Progenitor cell of endocrine pancreas (in vitro differentiated cells): ENCODE data around the gene THSD7A. TPM values are rescaled to one million over a fixed set of nuclear protein-coding genes. Genes with fewer than 3 reads are reported as not detected.

Experiments
- DNase-seq: peaks from one replicate; pipeline ENCODE4 v3.0.0; 2021; ENCODE audit warnings: low spot score; ENCODE audit not compliant: unreplicated experiment
- H3K27ac Mint-ChIP-seq: 2 replicates; pipeline ENCODE4 v1.8.0; 2021; ENCODE audit warnings: mild to moderate bottlenecking, moderate library complexity, mixed read lengths
- H3K27me3 Mint-ChIP-seq: 2 replicates; pipeline ENCODE4 v1.8.0; 2021; ENCODE audit warnings: mixed read lengths
- H3K36me3 Mint-ChIP-seq: 2 replicates; pipeline ENCODE4 v1.8.0; 2022; ENCODE audit warnings: mixed read lengths; ENCODE audit not compliant: insufficient read depth
- H3K4me1 Mint-ChIP-seq: 2 replicates; pipeline ENCODE4 v1.8.0; 2021; ENCODE audit warnings: low read depth, mixed read lengths
- H3K4me3 Mint-ChIP-seq: 2 replicates; pipeline ENCODE4 v1.8.0; 2021; ENCODE audit warnings: low read depth, mild to moderate bottlenecking, moderate library complexity, mixed read lengths
- H3K9me3 Mint-ChIP-seq: 2 replicates; pipeline ENCODE4 v1.8.0; 2021; ENCODE audit warnings: low read depth, mixed read lengths
- total RNA-seq: library from RNA; stranded (reverse); gene quantifications from 2 replicates; pipeline ENCODE4 v1.2.1, GENCODE V29; 2021
- TF ChIP-seq, protein P1 (sequence below): fragments of 200-600 bp; sonication (generic); IDR thresholded peaks from one replicate; pipeline ENCODE4 v1.5.0; 2021; ENCODE audit warnings: antibody characterized with exemption, mild to moderate bottlenecking; ENCODE audit not compliant: unreplicated experiment

The THSD7A gene
- total RNA-seq, 1 donor from 2014 or later, result 4.7 TPM

DNA sequence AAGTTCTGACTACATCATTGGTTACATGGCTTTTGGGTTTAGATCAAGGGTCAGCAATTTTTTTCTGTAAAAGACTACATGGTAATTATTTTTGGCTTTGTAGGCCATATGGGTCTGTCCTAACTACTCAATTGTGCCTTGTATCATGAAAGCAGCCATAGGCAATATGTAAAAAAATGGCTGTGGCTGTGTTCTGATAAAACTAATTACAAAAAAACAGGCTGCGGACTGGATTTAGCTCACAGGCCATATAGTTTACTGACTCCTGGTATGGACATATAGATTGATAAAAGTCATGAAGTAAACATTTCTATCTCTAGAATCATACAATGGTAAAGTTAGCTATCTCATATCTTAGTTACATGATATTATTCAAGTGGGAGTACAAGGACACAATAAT lies 375.4 kb downstream of the THSD7A start:
- TF ChIP-seq, protein P1, sequence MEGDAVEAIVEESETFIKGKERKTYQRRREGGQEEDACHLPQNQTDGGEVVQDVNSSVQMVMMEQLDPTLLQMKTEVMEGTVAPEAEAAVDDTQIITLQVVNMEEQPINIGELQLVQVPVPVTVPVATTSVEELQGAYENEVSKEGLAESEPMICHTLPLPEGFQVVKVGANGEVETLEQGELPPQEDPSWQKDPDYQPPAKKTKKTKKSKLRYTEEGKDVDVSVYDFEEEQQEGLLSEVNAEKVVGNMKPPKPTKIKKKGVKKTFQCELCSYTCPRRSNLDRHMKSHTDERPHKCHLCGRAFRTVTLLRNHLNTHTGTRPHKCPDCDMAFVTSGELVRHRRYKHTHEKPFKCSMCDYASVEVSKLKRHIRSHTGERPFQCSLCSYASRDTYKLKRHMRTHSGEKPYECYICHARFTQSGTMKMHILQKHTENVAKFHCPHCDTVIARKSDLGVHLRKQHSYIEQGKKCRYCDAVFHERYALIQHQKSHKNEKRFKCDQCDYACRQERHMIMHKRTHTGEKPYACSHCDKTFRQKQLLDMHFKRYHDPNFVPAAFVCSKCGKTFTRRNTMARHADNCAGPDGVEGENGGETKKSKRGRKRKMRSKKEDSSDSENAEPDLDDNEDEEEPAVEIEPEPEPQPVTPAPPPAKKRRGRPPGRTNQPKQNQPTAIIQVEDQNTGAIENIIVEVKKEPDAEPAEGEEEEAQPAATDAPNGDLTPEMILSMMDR, result no peak
- Mint-ChIP-seq H3K27ac (no peak overlapping the region), H3K9me3 (no peaks in the 10 kb centered on the region), H3K36me3 (no peaks in the 10 kb centered on the region), H3K27me3 (no peaks in the 10 kb centered on the region), H3K4me3 (no peak overlapping the region), H3K4me1 (peaks cover 10% of the 10 kb centered on the region)
- no peak for DNase-seq

DNA sequence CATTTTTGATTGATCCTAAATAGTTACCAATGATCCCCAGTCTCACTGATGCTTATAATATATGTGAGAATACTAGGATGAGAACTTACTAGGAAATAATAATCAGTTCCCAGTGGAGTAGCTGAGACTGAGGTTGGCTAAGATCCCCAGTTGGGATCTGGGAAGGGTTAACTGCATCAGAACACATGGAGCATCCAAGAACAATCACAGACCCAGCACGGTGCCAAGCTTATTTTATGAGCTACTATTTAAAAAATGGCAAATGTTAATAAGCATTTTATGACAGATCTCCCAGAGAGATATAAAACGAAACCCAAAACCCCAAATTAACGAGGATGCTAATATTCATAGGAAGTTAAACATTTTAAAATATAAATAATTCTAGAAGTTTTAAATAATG lies 379.5 kb downstream of the THSD7A start:
- H3K36me3 Mint-ChIP-seq, result no peaks in the 10 kb centered on the region
- no peak for DNase-seq
- H3K27ac Mint-ChIP-seq, result no peak overlapping the region
- TF ChIP-seq, protein P1, result no peak
- H3K9me3 Mint-ChIP-seq, result no peaks in the 10 kb centered on the region
- H3K4me3 Mint-ChIP-seq, result no peak overlapping the region
- no peaks in the 10 kb centered on the region for H3K27me3 Mint-ChIP-seq
- peaks cover 14% of the 10 kb centered on the region for H3K4me1 Mint-ChIP-seq

GRCh38 chr7:11450281-11450680 lies 381.7 kb downstream of the THSD7A start:
- H3K4me3 Mint-ChIP-seq, result no peak overlapping the region
- TF ChIP-seq, protein P1, result no peak
- peaks cover 8% of the 10 kb centered on the region for H3K4me1 Mint-ChIP-seq
- no peak for DNase-seq
- peak overlapping the region; percentile 45 for H3K27ac Mint-ChIP-seq
- no peaks in the 10 kb centered on the region for H3K27me3 Mint-ChIP-seq
- H3K9me3 Mint-ChIP-seq, result no peaks in the 10 kb centered on the region
- no peaks in the 10 kb centered on the region for H3K36me3 Mint-ChIP-seq

GRCh38 chr7:11449316-11449715 lies 382.7 kb downstream of the THSD7A start:
- no peak for DNase-seq
- no peaks in the 10 kb centered on the region for H3K36me3 Mint-ChIP-seq
- no peak overlapping the region for H3K27ac Mint-ChIP-seq
- TF ChIP-seq, protein P1, result no peak
- H3K9me3 Mint-ChIP-seq, result no peaks in the 10 kb centered on the region
- no peak overlapping the region for H3K4me3 Mint-ChIP-seq
- H3K4me1 Mint-ChIP-seq, result peaks cover 8% of the 10 kb centered on the region
- H3K27me3 Mint-ChIP-seq, result no peaks in the 10 kb centered on the region

DNA sequence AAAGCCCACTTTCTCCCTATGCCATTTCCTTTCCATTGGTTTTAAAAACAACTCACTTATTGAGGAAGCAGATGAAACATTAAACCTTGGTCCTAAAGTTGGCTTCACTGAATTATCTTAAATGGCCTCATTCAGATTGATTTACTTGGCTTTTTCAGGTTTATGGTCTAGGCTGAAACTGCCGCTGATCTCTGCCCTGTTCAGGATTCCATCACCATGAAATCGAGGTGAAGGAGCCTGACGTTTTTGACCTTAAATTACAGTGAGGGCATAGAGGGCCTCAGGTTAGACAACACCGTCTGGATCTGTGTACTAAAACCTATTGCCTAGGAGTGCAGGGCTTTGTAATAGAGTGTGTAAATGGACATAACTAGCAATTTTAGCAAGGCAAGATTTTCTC lies 383.7 kb downstream of the THSD7A start:
- Mint-ChIP-seq H3K27ac (no peak overlapping the region), H3K4me3 (no peak overlapping the region), H3K27me3 (no peaks in the 10 kb centered on the region), H3K36me3 (peaks cover 1% of the 10 kb centered on the region), H3K9me3 (peaks cover 4% of the 10 kb centered on the region), H3K4me1 (peaks cover 8% of the 10 kb centered on the region)
- TF ChIP-seq, protein P1, result no peak
- no peak for DNase-seq
